Heart left ventricle (tissue), 13 donors: Measurements from ENCODE around the gene PPP1R14D.

Source experiments
- CTCF ChIP-seq, 12 donors: fragments of 200-600 bp; sonication (generic) in 4 of 12; IDR thresholded peaks; one replicate each; pipeline versions ENCODE4 v1.5.0 to v1.8.0; 2018 to 2022; ENCODE audit warnings: antibody characterized with exemption in 12 of 12, mild to moderate bottlenecking in 5 of 12
- POLR2A ChIP-seq, 2 donors: fragments of 450-650 bp; IDR thresholded peaks; one replicate each; pipeline ENCODE4 v1.6.1; 2017; ENCODE audit warnings: antibody characterized with exemption in 2 of 2, mild to moderate bottlenecking in 2 of 2, moderate library complexity in 2 of 2
- donor health status: ischemic (EF 13 %, LVEDD 7.1; RV severe dilation, severe dysfunction).
- donor health status: DM: no; HTN: yes; CAD: no.
- donor health status: DM: no; HTN: no; CAD: no.
- donor health status: ischemic (EF 25% LVEDD 6.9; RV normal size, moderate dysfunction).
- donor health status: ischemic (EF 25% LVEDD 5.7; RV mildly dilated, moderate dysfunction).
- donor health status: ischemic (EF 35%, LVEDD 5.7; RV mildly dilated, moderate dysfunction).
- donor health status: nonischemic (EF 11% LVEDD 7.7; RV severe dilation, severe dysfunction).
- donor health status: DM: yes; HTN: yes; CAD: no.
- donor health status: PGD.
- donor health status: ischemic (EF 29% LVEDD 5.4; RV normal size, mild dysfunction).
- donor health status: nonischemic (EF 23%, LVEDD 6.1; RV moderate dilation, normal function).

DNA sequence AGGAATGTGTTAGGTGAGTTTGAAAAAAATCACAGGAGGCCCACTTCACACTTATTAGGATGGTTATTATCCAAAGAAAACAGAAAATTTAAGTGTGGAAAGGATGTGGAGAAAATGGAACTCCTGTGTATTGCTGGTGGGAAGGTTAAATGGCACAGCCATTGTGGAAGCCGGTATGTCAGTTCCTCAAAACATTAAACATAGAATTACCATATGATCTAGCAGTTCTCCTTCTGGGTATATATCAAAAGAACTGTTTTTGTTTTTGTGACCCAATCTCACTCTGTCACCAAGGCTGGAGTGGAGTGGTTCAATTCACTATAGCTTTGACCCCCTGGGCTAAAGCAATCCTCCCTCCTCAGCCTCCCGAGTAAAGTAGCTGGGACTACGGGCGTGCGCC lies 32.0 kb downstream of the PPP1R14D start:
- TF ChIP-seq POLR2A (IDR thresholded peaks at IDR 0.05) (no peak), CTCF (IDR thresholded peaks at IDR 0.05) (no peak)
